OCI-M2 (cell line): Measurements from ENCODE around the gene TBXAS1.

ENCODE experiments used
- DNase-seq: peaks from one replicate; lab custom pipeline; 2025; ENCODE audit not compliant: unreplicated experiment; lab: John Stamatoyannopoulos, UW

Gene TBXAS1

GRCh38 chr7:139854124-139854511 is 25.1 kb downstream of the TBXAS1 start:
- no peak for DNase-seq

GRCh38 chr7:139854803-139855497 is 25.9 kb downstream of the TBXAS1 start:
- DNase-seq = no peak

GRCh38 chr7:139855498-139856270 is 26.6 kb downstream of the TBXAS1 start:
- peak; percentile 86 for DNase-seq

DNA sequence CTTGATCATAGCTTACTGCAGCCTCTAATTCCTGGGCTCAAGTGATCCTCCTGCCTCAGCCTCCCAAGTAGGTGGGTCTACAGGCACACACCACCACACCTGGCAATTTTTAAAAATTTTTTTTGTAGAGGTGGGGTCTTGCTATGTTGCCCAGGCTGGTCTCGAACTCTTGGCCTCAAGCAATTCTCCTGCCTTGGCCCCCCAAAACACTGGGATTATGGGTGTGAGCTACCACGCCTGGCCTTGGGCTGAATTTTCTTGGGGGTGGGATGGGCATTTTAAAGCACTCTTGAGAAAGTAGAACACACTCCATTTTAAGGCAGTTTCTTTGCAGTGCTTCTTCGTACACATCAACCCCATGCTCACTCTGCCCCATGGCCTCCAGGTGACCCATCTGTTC is 28.7 kb downstream of the TBXAS1 start:
- no peak for DNase-seq

GRCh38 chr7:139860090-139860775 is 31.2 kb downstream of the TBXAS1 start:
- DNase-seq = peak; percentile 14

DNA sequence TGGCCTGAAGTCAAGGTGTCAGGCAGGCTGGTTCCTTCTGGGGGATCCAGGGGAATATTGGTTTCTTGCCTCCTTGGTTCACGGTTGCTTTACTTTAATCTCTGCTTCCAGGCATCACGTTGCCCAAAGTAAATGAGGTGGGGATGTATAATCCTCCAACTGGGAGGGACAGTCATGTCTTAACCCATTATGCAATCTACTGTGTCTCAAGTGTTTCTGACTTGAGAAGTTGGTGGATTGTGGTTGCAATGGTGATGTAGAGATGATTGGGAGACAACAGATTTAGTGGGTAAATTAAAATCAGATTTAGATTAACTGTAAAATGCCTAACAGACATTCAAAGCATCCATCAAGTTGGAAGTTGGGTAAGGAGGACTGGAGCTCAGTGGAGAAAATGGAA is 32.7 kb downstream of the TBXAS1 start:
- no peak for DNase-seq

DNA sequence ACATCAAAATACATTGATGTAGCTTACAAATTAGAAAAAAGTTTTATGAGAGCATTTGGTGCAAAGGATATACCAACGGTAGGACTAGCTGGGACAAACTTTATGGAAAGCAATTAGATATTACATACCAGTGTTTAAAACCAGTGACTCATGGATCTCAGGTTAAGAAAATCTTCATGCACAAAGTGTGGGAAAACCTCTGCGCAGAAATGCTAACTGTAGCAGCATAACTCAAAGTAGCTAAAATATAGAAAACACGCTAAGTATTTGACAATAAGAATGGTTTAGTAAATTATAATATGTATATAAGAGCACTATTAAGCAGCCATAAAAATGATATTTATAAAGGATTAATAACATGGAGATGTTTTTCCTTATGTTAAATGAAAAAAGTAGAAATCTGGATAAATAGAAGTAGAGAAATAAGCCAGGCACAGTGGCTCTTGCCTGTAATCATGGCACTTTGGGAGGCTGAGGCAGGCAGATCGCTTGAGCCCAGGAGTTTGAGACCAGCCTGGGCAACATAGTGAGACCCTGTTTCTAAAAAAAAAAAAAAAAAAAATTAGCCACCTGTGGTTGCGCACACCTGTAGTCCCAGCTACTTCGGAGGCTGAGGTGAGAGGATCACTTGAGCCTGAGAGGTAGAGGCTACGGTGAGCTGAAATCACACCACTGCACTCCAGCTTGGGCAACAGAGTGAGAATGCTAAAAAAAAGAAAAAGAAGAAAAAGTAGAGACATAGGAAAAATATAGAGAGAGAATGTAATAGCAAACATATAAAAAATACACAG is 37.2 kb downstream of the TBXAS1 start:
- no peak for DNase-seq

- DNase-seq = no peak
Measured at GRCh38 chr7:139867847-139868246, 38.8 kb downstream of the TBXAS1 start.

GRCh38 chr7:139869886-139870285 is 40.8 kb downstream of the TBXAS1 start:
- DNase-seq = no peak

DNA sequence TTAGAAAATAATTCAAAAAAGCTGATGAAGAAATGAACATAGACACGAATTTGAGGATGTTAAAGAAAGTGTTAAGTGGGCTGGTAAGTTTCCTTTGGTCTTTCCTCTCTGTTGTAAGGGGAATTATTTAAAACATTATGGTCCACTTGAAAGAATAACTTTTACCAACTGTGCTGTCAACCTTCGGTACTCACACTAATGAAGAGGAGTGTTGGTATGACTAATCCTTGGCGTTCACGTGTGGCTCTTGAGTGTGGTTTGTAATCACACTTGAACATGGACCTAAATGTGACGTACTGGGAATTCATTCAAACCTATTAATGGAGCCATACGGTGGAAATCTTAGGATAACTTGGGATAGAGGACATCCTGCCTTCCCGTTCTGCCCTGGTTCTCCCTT is 41.3 kb downstream of the TBXAS1 start:
- DNase-seq = no peak

DNA sequence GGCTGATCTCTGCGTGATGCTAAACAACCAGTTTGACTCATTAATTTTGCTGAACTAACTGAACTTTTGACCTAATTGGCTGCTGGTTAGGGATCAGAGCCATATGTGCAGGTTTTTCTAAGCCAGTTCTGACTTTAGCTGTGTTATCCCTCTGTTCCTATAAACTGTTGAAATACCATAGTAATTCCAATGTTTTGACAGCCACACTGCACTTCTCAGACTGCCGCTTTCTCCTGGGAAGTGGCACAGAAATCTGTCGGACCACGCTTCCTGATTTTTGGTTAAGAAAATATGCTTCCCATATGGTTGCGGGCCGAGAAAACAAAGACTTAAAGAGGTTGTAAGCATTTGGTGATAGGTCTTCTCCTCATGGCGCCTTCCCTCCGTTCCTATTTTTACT is 42.3 kb downstream of the TBXAS1 start:
- no peak for DNase-seq

GRCh38 chr7:139871820-139872219 is 42.8 kb downstream of the TBXAS1 start:
- DNase-seq = no peak

- DNase-seq = no peak
Measured at GRCh38 chr7:139873593-139874301, 44.7 kb downstream of the TBXAS1 start.

DNA sequence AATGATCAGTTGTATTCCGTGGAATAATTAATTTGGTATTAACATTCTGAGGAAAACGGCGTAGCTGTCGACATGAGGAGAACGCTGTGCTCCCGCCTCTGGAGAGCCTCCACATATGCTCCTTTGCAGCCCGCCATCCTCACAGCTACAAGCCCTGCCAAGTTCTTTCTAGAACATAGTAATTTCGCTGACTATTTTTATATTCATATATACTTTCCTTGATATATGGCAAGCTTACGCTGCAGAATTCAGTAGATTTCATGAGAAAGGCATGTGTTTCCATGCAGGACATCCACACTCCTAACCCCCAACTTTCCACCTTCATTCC is 45.2 kb downstream of the TBXAS1 start:
- DNase-seq = no peak

DNA sequence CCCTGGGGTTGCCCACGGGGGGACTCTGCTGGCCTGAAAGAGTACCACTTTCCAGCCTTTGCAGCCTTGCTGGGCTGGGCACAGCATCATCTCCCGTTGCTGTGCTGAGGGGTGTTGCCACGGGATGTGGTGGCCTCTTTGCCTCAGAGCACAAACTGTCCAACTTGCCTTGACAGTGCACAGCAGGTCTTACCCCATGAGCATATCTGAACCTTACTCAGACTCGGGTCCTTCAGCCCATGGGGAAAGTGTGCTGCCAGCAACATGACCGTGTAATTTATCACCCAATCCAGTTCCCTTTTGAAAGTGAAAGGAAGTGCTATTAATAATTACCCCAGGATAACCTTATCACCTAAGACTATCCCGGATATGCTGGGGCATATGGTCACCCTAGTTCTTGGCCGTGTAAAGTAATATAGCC is 46.8 kb downstream of the TBXAS1 start:
- no peak for DNase-seq

GRCh38 chr7:139876622-139877283 is 47.7 kb downstream of the TBXAS1 start:
- DNase-seq = no peak

GRCh38 chr7:139883814-139884213 is 54.8 kb downstream of the TBXAS1 start:
- no peak for DNase-seq

- no peak for DNase-seq
Measured at GRCh38 chr7:139884441-139884840, 55.4 kb downstream of the TBXAS1 start.

DNA sequence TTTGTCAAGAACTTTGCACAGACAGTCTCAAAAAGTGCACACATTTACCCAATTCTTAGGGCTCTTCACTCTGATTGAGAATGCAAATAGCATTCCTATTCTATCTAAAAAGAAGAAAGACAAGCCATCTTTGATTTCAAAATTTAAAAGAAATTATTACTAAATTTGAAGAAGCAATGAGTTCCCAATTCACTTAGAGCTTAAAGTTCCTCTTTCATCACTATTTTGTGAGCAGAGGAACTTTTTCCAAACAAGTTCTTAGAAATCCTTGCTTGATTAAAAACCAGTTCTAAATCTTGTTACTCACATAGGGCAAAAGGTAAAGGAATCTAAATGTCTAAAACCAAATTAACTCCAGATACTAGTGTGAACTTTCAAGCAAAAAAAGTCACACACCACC is 56.4 kb downstream of the TBXAS1 start:
- no peak for DNase-seq

DNA sequence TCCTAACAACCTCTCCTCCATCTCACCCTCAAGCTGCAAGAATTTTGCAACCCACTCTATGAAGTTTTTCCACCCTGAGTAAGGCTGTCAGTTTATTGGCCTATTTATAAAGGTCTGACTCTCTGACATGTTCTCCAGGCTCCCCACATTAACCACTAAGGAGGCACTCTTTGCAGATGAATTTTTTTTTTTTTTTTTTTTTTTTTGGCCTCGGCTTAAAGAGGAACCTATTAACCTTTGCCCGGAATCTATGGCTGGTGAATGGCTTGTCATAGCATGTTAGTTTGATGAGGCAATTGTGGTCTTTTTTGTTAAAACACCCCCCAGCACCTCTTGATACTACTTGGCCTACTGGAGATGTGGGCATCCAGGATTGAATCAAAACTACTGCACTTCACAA is 57.1 kb downstream of the TBXAS1 start:
- no peak for DNase-seq
